CD4-positive, alpha-beta T cell treated with Interleukin-15 for 1 hour (primary cell): ENCODE data around the gene IL24.

ENCODE experiments used
- DNase-seq: peaks from one replicate; pipeline ENCODE4 v3.0.0-alpha.2; 2020

The IL24 gene

GRCh38 chr1:206929524-206929923 is 32.3 kb downstream of the IL24 start:
- no peak for DNase-seq

- peak; percentile 74 for DNase-seq
These were observed 33.1 kb downstream of the IL24 start for GRCh38 chr1:206930210-206930798.

GRCh38 chr1:206931709-206932108 is 34.5 kb downstream of the IL24 start:
- no peak for DNase-seq

GRCh38 chr1:206932177-206932576 is 34.9 kb downstream of the IL24 start:
- no peak for DNase-seq

- DNase-seq: peak; percentile 70
These were observed 36.2 kb downstream of the IL24 start for GRCh38 chr1:206933333-206933945.

- DNase-seq: peak; percentile 40
These were observed 38.3 kb downstream of the IL24 start for GRCh38 chr1:206935491-206936067.

- DNase-seq: no peak
These were observed 40.2 kb downstream of the IL24 start for GRCh38 chr1:206937425-206937824.

GRCh38 chr1:206939131-206939530 is 41.9 kb downstream of the IL24 start:
- DNase-seq: no peak

- no peak for DNase-seq
These were observed 42.8 kb downstream of the IL24 start for GRCh38 chr1:206939841-206940587.

GRCh38 chr1:206940588-206940936 is 43.3 kb downstream of the IL24 start:
- no peak for DNase-seq

- no peak for DNase-seq
These were observed 44.6 kb downstream of the IL24 start for GRCh38 chr1:206941766-206942418.

- DNase-seq: no peak
These were observed 47.5 kb downstream of the IL24 start for GRCh38 chr1:206944703-206945102.

GRCh38 chr1:206945779-206946178 is 48.5 kb downstream of the IL24 start:
- DNase-seq: no peak

- no peak for DNase-seq
These were observed 49.0 kb downstream of the IL24 start, which contains the start of gene PIGR for GRCh38 chr1:206946261-206946660. PIGR (minus strand) TSS chr1:206946466; CDS start chr1:206940531, 5,935 bp downstream.

- DNase-seq: no peak
These were observed 50.0 kb downstream of the IL24 start for GRCh38 chr1:206947255-206947654.

GRCh38 chr1:206949208-206949607 is 52.0 kb downstream of the IL24 start:
- no peak for DNase-seq

GRCh38 chr1:206949641-206950040 is 52.4 kb downstream of the IL24 start:
- DNase-seq: no peak

GRCh38 chr1:206951318-206952100 is 54.3 kb downstream of the IL24 start:
- no peak for DNase-seq

GRCh38 chr1:206952171-206952570 is 54.9 kb downstream of the IL24 start:
- DNase-seq: peak; percentile 26

- no peak for DNase-seq
These were observed 55.9 kb downstream of the IL24 start for GRCh38 chr1:206953126-206953525.

GRCh38 chr1:206953626-206954025 is 56.4 kb downstream of the IL24 start:
- no peak for DNase-seq
